GM10847 (cell line): ENCODE results near the gene IMMP2L.

Source experiments
- POLR2A ChIP-seq: IDR thresholded peaks from 2 replicates; pipeline ENCODE4 v1.6.1; 2011; ENCODE audit not compliant: insufficient read length; ENCODE audit errors: extremely low read depth

The IMMP2L gene

GRCh38 chr7:111042842-111043241, 519.5 kb downstream of the IMMP2L start:
- TF ChIP-seq POLR2A: no peak

- TF ChIP-seq POLR2A: no peak
These were observed 520.7 kb downstream of the IMMP2L start for GRCh38 chr7:111041577-111041976.

- no peak for TF ChIP-seq POLR2A
These were observed 524.1 kb downstream of the IMMP2L start for GRCh38 chr7:111038185-111038584.

- no peak for TF ChIP-seq POLR2A
These were observed 530.4 kb downstream of the IMMP2L start for GRCh38 chr7:111031916-111032315.

- no peak for TF ChIP-seq POLR2A
These were observed 532.0 kb downstream of the IMMP2L start for GRCh38 chr7:111030336-111030735.

GRCh38 chr7:111029574-111030251, 532.6 kb downstream of the IMMP2L start:
- TF ChIP-seq POLR2A: no peak

GRCh38 chr7:111029141-111029572, 533.1 kb downstream of the IMMP2L start:
- no peak for TF ChIP-seq POLR2A

GRCh38 chr7:111027396-111027795, 534.9 kb downstream of the IMMP2L start:
- TF ChIP-seq POLR2A: no peak

- no peak for TF ChIP-seq POLR2A
These were observed 535.5 kb downstream of the IMMP2L start for GRCh38 chr7:111026806-111027205.

- TF ChIP-seq POLR2A: no peak
These were observed 535.9 kb downstream of the IMMP2L start for GRCh38 chr7:111026343-111026742.

- no peak for TF ChIP-seq POLR2A
These were observed 537.3 kb downstream of the IMMP2L start for GRCh38 chr7:111025006-111025405.

GRCh38 chr7:111018960-111019736, 543.1 kb downstream of the IMMP2L start:
- TF ChIP-seq POLR2A: no peak

- TF ChIP-seq POLR2A: no peak
These were observed 543.8 kb downstream of the IMMP2L start for GRCh38 chr7:111018447-111018846.

- TF ChIP-seq POLR2A: no peak
These were observed 548.2 kb downstream of the IMMP2L start for GRCh38 chr7:111014079-111014478.

GRCh38 chr7:111012799-111013675, 549.3 kb downstream of the IMMP2L start:
- TF ChIP-seq POLR2A: no peak
